RWPE1 (cell line): Measurements from ENCODE around the gene STOML1.

Source experiments
- CTCF ChIA-PET: fragments of 350-600 bp; sonication (Branson Sonifier 250); formaldehyde crosslinking; extraction: SDS; loops from one replicate; lab custom pipeline; 2021; lab: Yijun Ruan, JAX
- POLR2A ChIA-PET: fragments of 400-600 bp; formaldehyde crosslinking; extraction: SDS; loops from one replicate; lab custom pipeline; 2020; ENCODE audit warnings: antibody characterized with exemption; ENCODE audit not compliant: low non-redundant PET; lab: Yijun Ruan, JAX
- DNase-seq: peaks from one replicate; pipeline ENCODE4 v3.0.0; 2012; ENCODE audit warnings: low spot score
- H3K27ac ChIP-seq: fragments of 450-650 bp; 2 replicates; pipeline ENCODE4 v1.5.1; 2017
- CTCF ChIP-seq: fragments of 450-650 bp; conservative IDR thresholded peaks from 2 replicates; pipeline ENCODE4 v1.5.1; 2017; ENCODE audit warnings: low read depth, mild to moderate bottlenecking

STOML1 gene

GRCh38 chr15:74022706-74023470, 30.8 kb upstream of the STOML1 start:
- TF ChIP-seq CTCF: no peak
- H3K27ac ChIP-seq: no peak overlapping the region
- CTCF ChIA-PET: no interaction called here
- POLR2A ChIA-PET: no interaction called here
- no peak for DNase-seq

- CTCF ChIA-PET: no interaction called here
- no peak for TF ChIP-seq CTCF
- no peak overlapping the region for H3K27ac ChIP-seq
- no peak for DNase-seq
- POLR2A ChIA-PET: no interaction called here
Observed at GRCh38 chr15:74019734-74020133, 27.6 kb upstream of the STOML1 start.

GRCh38 chr15:74013374-74013894, 21.3 kb upstream of the STOML1 start:
- POLR2A ChIA-PET: no interaction called here
- no peak for TF ChIP-seq CTCF
- no peak for DNase-seq
- CTCF ChIA-PET: no interaction called here
- H3K27ac ChIP-seq: no peak overlapping the region

- H3K27ac ChIP-seq: peak overlapping the region; percentile 33; the same call in 1 of the 2 replicates
- POLR2A ChIA-PET: no interaction called here
- no peak for DNase-seq
- CTCF ChIA-PET: no interaction called here
- TF ChIP-seq CTCF: no peak
Observed at GRCh38 chr15:74011610-74012009, 19.5 kb upstream of the STOML1 start.

- ChIA-PET POLR2A (no interaction called here), CTCF (interaction anchor here (0.7 kb wide), 1 partner anchor 17 kb away, joined by 4 read pairs; no protein-coding TSS in a partner anchor)
- no peak for TF ChIP-seq CTCF
- DNase-seq: no peak
- no peak overlapping the region for H3K27ac ChIP-seq
Observed at GRCh38 chr15:74010929-74011540, 18.9 kb upstream of the STOML1 start.

- TF ChIP-seq CTCF: no peak
- DNase-seq: no peak
- H3K27ac ChIP-seq: no peak overlapping the region
- POLR2A ChIA-PET: no interaction called here
- CTCF ChIA-PET: no interaction called here
Observed at GRCh38 chr15:74008901-74009300, 16.8 kb upstream of the STOML1 start.
